HepG2 (cell line): ENCODE data around the gene GRB10. TPM values are rescaled to one million over a fixed set of nuclear protein-coding genes. Genes with fewer than 3 reads are reported as not detected.

Source experiments
- ATF1 ChIP-seq: IDR thresholded peaks from 2 replicates; pipeline ENCODE4 v1.6.1; 2016; ENCODE audit warnings: mild to moderate bottlenecking, control low read depth
- BRF2 ChIP-seq: sonication (generic); formaldehyde crosslinking; IDR thresholded peaks from 2 replicates; pipeline ENCODE4 v1.8.1; 2022; ENCODE audit warnings: mild to moderate bottlenecking, missing genetic modification reagents
- DBP ChIP-seq: sonication (generic); formaldehyde crosslinking; IDR thresholded peaks from 2 replicates; pipeline ENCODE4 v1.4.0; 2020; ENCODE audit warnings: missing genetic modification reagents; ENCODE audit errors: not compliant biosample characterization
- FOXO1 ChIP-seq: sonication (generic); formaldehyde crosslinking; IDR thresholded peaks from 2 replicates; pipeline ENCODE4 v1.4.0; 2020; ENCODE audit warnings: missing genetic modification reagents
- GZF1 ChIP-seq: sonication (generic); formaldehyde crosslinking; IDR thresholded peaks from 2 replicates; pipeline ENCODE4 v1.5.1; 2020; ENCODE audit warnings: mild to moderate bottlenecking, missing genetic modification reagents
- KDM1A ChIP-seq: IDR thresholded peaks from 2 replicates; pipeline ENCODE4 v1.6.1; 2016; ENCODE audit warnings: missing compliant biosample characterization
- KLF16 ChIP-seq, 2 experiments: sonication (generic) in 1 of 2; formaldehyde crosslinking in 1 of 2; IDR thresholded peaks; 2 replicates each; pipeline versions ENCODE4 v1.6.1 to v1.8.0; 2016 to 2023; ENCODE audit warnings: missing genetic modification reagents in 2 of 2, missing compliant biosample characterization in 1 of 2
- MED13 ChIP-seq: sonication (generic); formaldehyde crosslinking; IDR thresholded peaks from 2 replicates; pipeline ENCODE4 v1.5.0; 2020; ENCODE audit warnings: missing genetic modification reagents
- MED8 ChIP-seq: sonication (generic); formaldehyde crosslinking; IDR thresholded peaks from 2 replicates; pipeline ENCODE4 v1.8.1; 2023; ENCODE audit warnings: mild to moderate bottlenecking, missing genetic modification reagents; ENCODE audit not compliant: insufficient replicate concordance
- MTA1 ChIP-seq: sonication (generic); formaldehyde crosslinking; IDR thresholded peaks from 2 replicates; pipeline ENCODE4 v1.4.0; 2020; ENCODE audit warnings: missing genetic modification reagents, mild to moderate bottlenecking, borderline replicate concordance
- NFYB ChIP-seq: sonication (generic); formaldehyde crosslinking; IDR thresholded peaks from 2 replicates; pipeline ENCODE4 v1.4.0; 2020; ENCODE audit warnings: missing genetic modification reagents
- NKX3-1 ChIP-seq: sonication (generic); formaldehyde crosslinking; IDR thresholded peaks from 2 replicates; pipeline ENCODE4 v1.5.0; 2020; ENCODE audit warnings: missing genetic modification reagents
- RARA ChIP-seq: IDR thresholded peaks from 2 replicates; pipeline ENCODE4 v1.6.1; 2016; ENCODE audit warnings: missing genetic modification reagents, missing compliant biosample characterization
- SALL1 ChIP-seq: sonication (generic); formaldehyde crosslinking; IDR thresholded peaks from 2 replicates; pipeline ENCODE4 v1.8.0; 2022; ENCODE audit warnings: mild to moderate bottlenecking, missing genetic modification reagents
- SSRP1 ChIP-seq: IDR thresholded peaks from 2 replicates; pipeline ENCODE4 v1.6.1; 2016; ENCODE audit warnings: control low read depth
- TEF ChIP-seq: sonication (generic); formaldehyde crosslinking; IDR thresholded peaks from 2 replicates; pipeline ENCODE4 v1.5.0; 2020; ENCODE audit warnings: missing genetic modification reagents
- ZFP1 ChIP-seq: IDR thresholded peaks from 2 replicates; pipeline ENCODE4 v1.6.1; 2016
- ZHX1 ChIP-seq: sonication (generic); formaldehyde crosslinking; IDR thresholded peaks from 2 replicates; pipeline ENCODE4 v1.8.1; 2022; ENCODE audit warnings: low read depth, mild to moderate bottlenecking, missing genetic modification reagents
- ZNF343 ChIP-seq: sonication (generic); formaldehyde crosslinking; IDR thresholded peaks from 2 replicates; pipeline ENCODE4 v1.4.0; 2020; ENCODE audit warnings: mild to moderate bottlenecking, missing genetic modification reagents
- ZNF598 ChIP-seq: sonication (generic); formaldehyde crosslinking; IDR thresholded peaks from 2 replicates; pipeline ENCODE4 v1.5.1; 2020; ENCODE audit warnings: mild to moderate bottlenecking, missing genetic modification reagents, borderline replicate concordance
- ZNF619 ChIP-seq: sonication (generic); formaldehyde crosslinking; IDR thresholded peaks from 2 replicates; pipeline ENCODE4 v1.4.0; 2020; ENCODE audit warnings: mild to moderate bottlenecking, missing genetic modification reagents
- ZNF749 ChIP-seq: sonication (generic); formaldehyde crosslinking; IDR thresholded peaks from 2 replicates; pipeline ENCODE4 v1.8.0; 2022; ENCODE audit warnings: mild to moderate bottlenecking, missing genetic modification reagents, moderate library complexity, borderline replicate concordance
- ZNF761 ChIP-seq: sonication (generic); formaldehyde crosslinking; conservative IDR thresholded peaks from 2 replicates; pipeline ENCODE4 v1.4.0; 2020; ENCODE audit warnings: mild to moderate bottlenecking, missing genetic modification reagents
- ZSCAN20 ChIP-seq: sonication (generic); formaldehyde crosslinking; IDR thresholded peaks from 2 replicates; pipeline ENCODE4 v1.4.0; 2020; ENCODE audit warnings: missing genetic modification reagents, mild to moderate bottlenecking, borderline replicate concordance
- ZSCAN21 ChIP-seq: sonication (generic); formaldehyde crosslinking; IDR thresholded peaks from 2 replicates; pipeline ENCODE4 v1.8.0; 2022; ENCODE audit warnings: mild to moderate bottlenecking, missing genetic modification reagents, moderate library complexity, borderline replicate concordance
- polyA plus RNA-seq, 8 experiments: library from polyadenylated mRNA; depleted of rRNA in 3 of 8; stranded (reverse) in 7 of 8; unstranded in 1 of 8; fragments of >200 nt; fragmentation: Illumina TruSeq in 4 of 8; extraction: Trizol in 4 of 8; gene quantifications; 2 replicates each; pipeline versions ENCODE4 v1.2.1 to v1.2.3, GENCODE V29; 2011 to 2016; ENCODE audit warnings: low read depth in 4 of 8, missing spikeins in 1 of 8, mixed read lengths in 1 of 8; ENCODE audit not compliant: insufficient read depth in 1 of 8
- total RNA-seq, 5 experiments: library from RNA; depleted of rRNA; stranded (reverse); fragments of >200 nt; fragmentation: Illumina TruSeq; extraction: Trizol; gene quantifications; 2 replicates each; pipeline ENCODE4 v1.2.3, GENCODE V29; 2016; ENCODE audit warnings: low read depth in 1 of 5

GRB10 gene
- total and polyA plus RNA-seq, 2 of the 13 experiments (the other 11 are each of a cell fraction or from before 2014, with no cell fraction given) = 4.0 to 6.8 TPM

- no peak for TF ChIP-seq ZHX1
- no peak for TF ChIP-seq MTA1 (CRISPR knock-in tag)
- no peak for TF ChIP-seq ATF1
- no peak for TF ChIP-seq GZF1 (CRISPR knock-in tag)
- no peak for TF ChIP-seq KDM1A (CRISPR knock-in tag)
- peak; percentile 74; the same call in 1 of the 2 replicates for TF ChIP-seq SSRP1 (CRISPR knock-in tag)
- peak; percentile 11 for TF ChIP-seq SALL1 (CRISPR knock-in tag)
- TF ChIP-seq DBP (CRISPR knock-in tag) = no peak
- TF ChIP-seq ZNF619 = no peak
- TF ChIP-seq KLF16 (CRISPR knock-in tag; IDR thresholded peaks at IDR 0.05) = no peak
- TF ChIP-seq NFYB (CRISPR knock-in tag) = no peak
- TF ChIP-seq ZNF598 = no peak
- no peak for TF ChIP-seq ZSCAN20 (CRISPR knock-in tag)
- TF ChIP-seq NKX3-1 = no peak
- no peak for TF ChIP-seq FOXO1
- peak; percentile 66 for TF ChIP-seq RARA (CRISPR knock-in tag)
- no peak for TF ChIP-seq MED13 (CRISPR knock-in tag)
- TF ChIP-seq ZSCAN21 (CRISPR knock-in tag) = 0 out of 2 replicates have a peak, but pooled peaks have one; percentile 28
- no peak for TF ChIP-seq BRF2
- TF ChIP-seq TEF (CRISPR knock-in tag) = no peak
- TF ChIP-seq ZNF343 = no peak
- no peak for TF ChIP-seq MED8 (CRISPR knock-in tag)
- TF ChIP-seq ZNF749 (CRISPR knock-in tag) = no peak
- TF ChIP-seq ZFP1 (CRISPR knock-in tag) = no peak
- TF ChIP-seq ZNF761 (CRISPR knock-in tag) = peak; percentile 38; the same call in 1 of the 2 replicates
Observed at GRCh38 chr7:50614721-50615518, 167.8 kb downstream of the GRB10 start (continued).
